Endothelial cell of umbilical vein (primary cell): ENCODE measurements around the gene TCF7L2. TPM values are rescaled to one million over a fixed set of nuclear protein-coding genes. Genes with fewer than 3 reads are reported as not detected.

Source experiments
- BruUV-seq: library from RNA; stranded (reverse); fragments of 400-500 nt; replicated peaks from 2 replicates; lab custom pipeline; 2021; lab: Mats Ljungman, UMichigan
- CTCF ChIA-PET: fragments of 300-600, 350-600 bp; sonication (Branson Sonifier 250); formaldehyde crosslinking; loops from one replicate; lab custom pipeline; 2021; ENCODE audit warnings: antibody characterized with exemption, inconsistent platforms; lab: Charles Lee
- POLR2A ChIA-PET: fragments of 300-600, 350-600 bp; sonication (Branson Sonifier 250); formaldehyde crosslinking; loops from one replicate; lab custom pipeline; 2021; ENCODE audit warnings: antibody characterized with exemption, inconsistent platforms; lab: Charles Lee
- DNase-seq: peaks from one replicate; pipeline ENCODE4 v3.0.0-alpha.2; 2011; ENCODE audit warnings: low read depth, low spot score
- FAIRE-seq: peaks from 2 replicates; lab custom pipeline; 2011; peaks lifted over from hg19 to GRCh38; lab: Jason Lieb, UNC
- H2AFZ ChIP-seq: 2 replicates; pipeline ENCODE4 v1.6.0; 2012; ENCODE audit warnings: low read depth, low read length, control low read depth, inconsistent platforms
- H3K27ac ChIP-seq: 2 replicates; pipeline ENCODE4 v1.5.1; 2011; ENCODE audit warnings: low read depth, mild to moderate bottlenecking, control low read depth, low read length, moderate library complexity; ENCODE audit not compliant: insufficient read depth
- H3K27me3 ChIP-seq, 2 experiments: 2 replicates each; pipeline versions ENCODE4 v1.6.0 to v1.6.1; 2011; ENCODE audit warnings: low read length in 2 of 2, mixed read lengths in 1 of 2; ENCODE audit not compliant: control insufficient read depth in 2 of 2, insufficient read depth in 2 of 2
- H3K36me3 ChIP-seq, 2 experiments: 2 replicates in 1 of 2; 3 replicates in 1 of 2; pipeline ENCODE4 v1.5.1; 2011; ENCODE audit warnings: low read length in 2 of 2, mild to moderate bottlenecking in 1 of 2, moderate library complexity in 1 of 2; ENCODE audit not compliant: control insufficient read depth in 2 of 2, insufficient read depth in 2 of 2; ENCODE audit errors: extremely low read depth in 1 of 2
- H3K4me1 ChIP-seq: 3 replicates; pipeline ENCODE4 v1.5.1; 2011; ENCODE audit warnings: mild to moderate bottlenecking, low read length; ENCODE audit not compliant: control insufficient read depth, insufficient read depth; ENCODE audit errors: extremely low read depth
- H3K4me2 ChIP-seq: 2 replicates; pipeline ENCODE4 v1.6.1; 2011; ENCODE audit warnings: low read length, control low read depth, mixed read lengths; ENCODE audit not compliant: insufficient read depth
- H3K4me3 ChIP-seq, 3 experiments: fragments of 200-600 bp in 1 of 3; sonication (generic), shearing (Covaris generic) in 1 of 3; replicated peaks in 1 of 3; 2 replicates each; pipeline ENCODE4 v1.5.1; 2011 to 2016; ENCODE audit warnings: control low read depth in 3 of 3, low read length in 3 of 3, mild to moderate bottlenecking in 2 of 3, inconsistent platforms in 1 of 3, low read depth in 1 of 3, moderate library complexity in 1 of 3; ENCODE audit not compliant: insufficient read depth in 1 of 3
- H3K79me2 ChIP-seq: 2 replicates; pipeline ENCODE4 v1.6.0; 2012; ENCODE audit warnings: low read length, inconsistent platforms; ENCODE audit not compliant: control insufficient read depth, insufficient read depth
- H3K9ac ChIP-seq: replicated peaks from 2 replicates; pipeline ENCODE3; 2011; ENCODE audit warnings: low read length, control low read depth; ENCODE audit not compliant: insufficient read depth; ENCODE audit errors: extremely low read depth
- H3K9me1 ChIP-seq: replicated peaks from 3 replicates; pipeline ENCODE4 v1.6.0; 2011; ENCODE audit warnings: mild to moderate bottlenecking, low read length; ENCODE audit not compliant: control insufficient read depth, insufficient read depth; ENCODE audit errors: extremely low read depth
- H3K9me3 ChIP-seq: replicated peaks from 2 replicates; pipeline ENCODE4 v1.5.1; 2012; ENCODE audit warnings: low read length, inconsistent platforms; ENCODE audit not compliant: control insufficient read depth, insufficient read depth
- H4K20me1 ChIP-seq: replicated peaks from 2 replicates; pipeline ENCODE3; 2011; ENCODE audit warnings: mild to moderate bottlenecking, low read length; ENCODE audit not compliant: control insufficient read depth, insufficient read depth; ENCODE audit errors: extremely low read depth
- EZH2 ChIP-seq: IDR thresholded peaks from 2 replicates; pipeline ENCODE4 v1.6.1; 2012; ENCODE audit warnings: borderline replicate concordance, low read depth, mild to moderate bottlenecking, moderate library complexity, low read length, inconsistent platforms; ENCODE audit not compliant: severe bottlenecking
- MAX ChIP-seq: IDR thresholded peaks from 2 replicates; pipeline ENCODE4 v1.6.1; 2011; ENCODE audit not compliant: insufficient read depth, insufficient read length
- dilution Hi-C: fragments of 300-500 bp; cut with MboI; formaldehyde crosslinking; loops from one replicate; pipeline ENCODE4 v1.15.0; 2019; ENCODE audit warnings: low sequenced_read_pairs; ENCODE audit not compliant: extremely low pct_ligation_motif_present
- intact Hi-C: fragments of 100-400 bp; cut with micrococcal nuclease; formaldehyde crosslinking; loops from one replicate; pipeline ENCODE4 v1.10.0; 2022
- polyA plus RNA-seq, 4 experiments: library from polyadenylated mRNA; depleted of rRNA in 3 of 4; stranded (reverse) in 3 of 4; unstranded in 1 of 4; fragments of >200 nt; gene quantifications; 2 replicates each; pipeline versions ENCODE4 v1.2.1 to v1.2.3, GENCODE V29; 2011 to 2012; ENCODE audit warnings: missing spikeins in 1 of 4
- total RNA-seq: library from RNA; stranded (reverse); gene quantifications from 2 replicates; pipeline ENCODE4 v1.2.3, GENCODE V29; 2021

TCF7L2 gene
- total and polyA plus RNA-seq, 2 donors (not counting 3 experiments of a cell fraction or from before 2014, with no cell fraction given): 9.9 to 21.8 TPM

GRCh38 chr10:113097036-113097435, 147.0 kb downstream of the TCF7L2 start:
- no peaks in the 10 kb centered on the region for H3K27me3 ChIP-seq
- no peak overlapping the region for H3K9ac ChIP-seq
- TF ChIP-seq EZH2: no peak
- no peak overlapping the region for H3K27ac ChIP-seq
- ChIA-PET CTCF (interaction anchor here (1.3 kb wide), 1 partner anchor 41 kb away, joined by 5 read pairs; no protein-coding TSS in a partner anchor), POLR2A (no interaction called here)
- intact Hi-C loops (no loop called here), dilution Hi-C loops (no loop called here)
- no peaks in the 10 kb centered on the region for H3K36me3 ChIP-seq
- H4K20me1 ChIP-seq: peaks cover 2% of the 10 kb centered on the region
- H3K4me2 ChIP-seq: no peak overlapping the region
- FAIRE-seq (no peak), DNase-seq (no peak)
- no peak overlapping the region for H3K4me3 ChIP-seq
- H3K9me1 ChIP-seq: no peaks in the 10 kb centered on the region
- no peaks in the 10 kb centered on the region for H3K9me3 ChIP-seq
- BruUV-seq: no TSS peak
- no peaks in the 10 kb centered on the region for H3K79me2 ChIP-seq
- H3K4me1 ChIP-seq: peaks cover 26% of the 10 kb centered on the region
- no peak overlapping the region for H2AFZ ChIP-seq

GRCh38 chr10:113099431-113100183, 149.6 kb downstream of the TCF7L2 start:
- no peak for FAIRE-seq
- no peak for TF ChIP-seq MAX
- no peak overlapping the region for H3K4me3 ChIP-seq
- no peaks in the 10 kb centered on the region for H3K27me3 ChIP-seq
- no peak overlapping the region for H3K27ac ChIP-seq
- no peaks in the 10 kb centered on the region for H4K20me1 ChIP-seq
- no peaks in the 10 kb centered on the region for H3K36me3 ChIP-seq
- H3K9me1 ChIP-seq: no peaks in the 10 kb centered on the region
- POLR2A ChIA-PET: interaction anchor here (0.6 kb wide), 1 partner anchor 135 kb away, joined by 7 read pairs; no protein-coding TSS in a partner anchor
- H3K4me2 ChIP-seq: no peak overlapping the region
- dilution Hi-C loops (loop anchor here (25.0 kb wide), 1 partner anchor 537 kb away; no protein-coding TSS in a partner anchor), intact Hi-C loops (no loop called here)
- no peaks in the 10 kb centered on the region for H3K79me2 ChIP-seq
- peaks cover 10% of the 10 kb centered on the region for H3K4me1 ChIP-seq
- no TSS peak for BruUV-seq
- CTCF ChIA-PET: interaction anchor here (0.9 to 1.9 kb wide), 4 partner anchors 8 to 379 kb away, joined by 3 to 5 read pairs (median 4); no protein-coding TSS in a partner anchor
- H3K9ac ChIP-seq: no peak overlapping the region
- H2AFZ ChIP-seq: no peak overlapping the region
- DNase-seq: peak; percentile 66
- no peaks in the 10 kb centered on the region for H3K9me3 ChIP-seq
